ENCODE results near the gene SERPINB2.
"Not testable (repeated sequence)": the region's sequence is repeated elsewhere in the genome, so short reads cannot be mapped to it uniquely, and the experiment has no call there.

Gene SERPINB2

GRCh38 chr18:63888470-63889190 is 1.1 kb downstream of the SERPINB2 start:
- DNase-seq (ENCODE audit: low spot score), result no peak

DNA sequence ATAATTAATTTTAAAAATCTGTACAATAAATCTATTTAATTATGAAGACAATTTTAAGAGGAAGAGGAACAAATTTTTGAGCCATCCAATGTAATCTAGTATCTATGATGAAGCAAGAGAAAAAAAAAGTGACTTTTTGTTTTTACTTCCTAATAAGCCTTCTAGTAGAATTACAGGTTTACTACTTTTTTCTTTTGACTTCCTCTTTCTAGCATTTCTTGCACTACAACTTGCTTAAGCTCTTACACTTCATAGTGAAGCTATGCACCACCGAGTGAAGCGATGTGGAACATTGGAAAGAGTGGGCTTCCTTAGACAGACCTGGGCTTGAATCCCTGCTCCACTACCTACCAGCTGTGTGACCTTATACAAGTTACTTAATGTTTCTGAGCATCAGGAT is 2.1 kb downstream of the SERPINB2 start:
- DNase-seq (ENCODE audit: low spot score), result no peak

GRCh38 chr18:63890237-63890949 is 2.9 kb downstream of the SERPINB2 start:
- DNase-seq (ENCODE audit: low spot score), result no peak

GRCh38 chr18:63890950-63891304 is 3.4 kb downstream of the SERPINB2 start:
- DNase-seq (ENCODE audit: low spot score), result no peak

- DNase-seq (ENCODE audit: low spot score), result no peak
These were observed 5.1 kb downstream of the SERPINB2 start for GRCh38 chr18:63892566-63892965.

- DNase-seq (ENCODE audit: low spot score), result no peak
These were observed 6.7 kb downstream of the SERPINB2 start for GRCh38 chr18:63894106-63894772.

DNA sequence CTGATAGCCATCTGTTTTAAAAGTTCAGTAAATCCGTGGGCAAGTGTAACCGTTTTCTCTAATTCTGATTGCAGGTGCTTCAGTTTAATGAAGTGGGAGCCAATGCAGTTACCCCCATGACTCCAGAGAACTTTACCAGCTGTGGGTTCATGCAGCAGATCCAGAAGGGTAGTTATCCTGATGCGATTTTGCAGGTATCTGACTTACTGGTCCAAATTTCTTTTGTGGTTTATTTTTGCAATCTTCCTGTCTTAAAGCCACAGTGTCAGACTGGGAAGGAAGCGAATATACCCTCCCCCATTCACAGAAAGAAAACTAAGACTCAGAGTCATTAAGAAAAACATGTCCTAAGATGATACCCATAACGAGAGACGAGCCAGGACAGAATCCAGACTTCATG is 7.7 kb downstream of the SERPINB2 start:
- DNase-seq (ENCODE audit: low spot score), result no peak

DNA sequence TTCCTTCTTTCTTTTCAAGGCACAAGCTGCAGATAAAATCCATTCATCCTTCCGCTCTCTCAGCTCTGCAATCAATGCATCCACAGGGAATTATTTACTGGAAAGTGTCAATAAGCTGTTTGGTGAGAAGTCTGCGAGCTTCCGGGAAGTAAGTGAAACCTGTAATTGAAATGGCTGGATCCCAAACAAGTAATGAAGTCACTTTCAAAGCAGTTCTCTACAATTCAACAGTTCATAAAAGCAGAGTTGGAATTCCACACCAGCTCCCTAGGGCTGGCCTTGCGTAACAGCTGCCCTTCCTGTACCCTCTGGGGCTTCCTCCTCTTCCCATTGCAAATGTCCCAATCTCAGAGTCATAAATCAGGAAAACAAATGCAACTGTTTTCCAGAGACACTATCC is 9.6 kb downstream of the SERPINB2 start:
- no peak for DNase-seq (ENCODE audit: low spot score)

GRCh38 chr18:63899206-63899605 is 11.7 kb downstream of the SERPINB2 start:
- DNase-seq (ENCODE audit: low spot score), result no peak

GRCh38 chr18:63903851-63904570 is 16.5 kb downstream of the SERPINB2 start:
- no peak for DNase-seq (ENCODE audit: low spot score)

DNA sequence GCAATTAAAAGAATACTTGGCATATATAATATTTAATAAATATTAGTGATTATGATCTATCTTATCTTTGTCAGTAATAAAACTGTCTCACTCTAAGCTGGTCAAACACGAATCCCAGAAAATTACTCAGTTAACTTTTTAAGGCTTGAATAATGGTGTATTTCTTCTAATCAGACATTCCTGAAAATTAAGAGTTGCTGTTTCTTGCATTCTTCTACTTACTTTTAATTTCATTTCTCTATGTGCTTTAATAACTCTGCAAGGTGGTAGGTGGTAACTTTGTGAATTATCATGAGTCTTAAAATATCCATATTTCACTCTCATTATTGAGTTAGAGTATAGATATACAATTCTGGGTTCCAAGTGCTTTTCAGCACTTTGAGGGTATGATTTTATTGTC is 17.2 kb downstream of the SERPINB2 start:
- no peak for DNase-seq (ENCODE audit: low spot score)

- no peak for DNase-seq (ENCODE audit: low spot score)
These were observed 17.9 kb downstream of the SERPINB2 start for GRCh38 chr18:63905361-63905760.

DNA sequence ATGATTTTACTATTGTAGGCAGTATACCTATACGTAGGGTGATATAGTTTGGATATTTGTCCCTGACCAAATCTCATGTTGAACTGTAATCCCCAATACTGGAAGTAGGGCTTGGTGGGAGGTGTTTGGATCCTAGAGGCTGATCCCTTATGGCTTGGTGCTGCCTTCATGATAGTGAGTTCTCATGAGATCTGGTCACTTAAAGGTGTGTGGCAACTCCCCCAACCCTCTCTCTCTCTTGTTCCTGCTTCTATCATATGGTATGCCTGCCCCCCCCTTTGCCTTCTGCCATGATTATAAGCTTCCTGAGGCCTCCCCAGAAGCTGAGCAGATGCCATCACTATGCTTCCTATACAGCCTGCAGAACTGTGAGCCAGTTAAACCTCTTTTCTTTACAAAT is 18.6 kb downstream of the SERPINB2 start:
- DNase-seq (ENCODE audit: low spot score), result no peak

- DNase-seq (ENCODE audit: low spot score), result no peak
These were observed 20.2 kb downstream of the SERPINB2 start, which contains the start of gene SERPINB10 for GRCh38 chr18:63907664-63908063. Gene SERPINB10, plus strand, starts transcription at chr18:63907958. Its CDS starts 7,553 bp downstream, at chr18:63915511.

DNA sequence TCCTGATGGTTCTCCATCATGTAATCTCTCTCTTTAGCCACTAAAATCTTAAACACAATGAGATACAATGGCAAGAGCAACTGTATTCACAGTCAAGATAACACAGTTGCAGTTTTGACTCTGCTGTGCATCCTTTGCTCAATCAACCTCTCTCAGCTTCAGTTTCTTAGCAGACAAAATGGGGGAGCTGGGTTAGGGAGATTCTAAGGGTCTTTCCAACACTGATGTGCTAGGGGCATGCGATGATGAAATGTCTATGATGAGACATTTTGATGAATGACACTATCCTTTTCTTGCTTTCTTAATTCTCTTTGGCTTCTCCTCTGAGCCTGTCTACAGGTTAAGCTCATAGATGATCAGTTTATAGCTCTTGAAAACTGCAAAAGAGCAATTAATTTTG is 21.4 kb downstream of the SERPINB2 start:
- no peak for DNase-seq (ENCODE audit: low spot score)

DNA sequence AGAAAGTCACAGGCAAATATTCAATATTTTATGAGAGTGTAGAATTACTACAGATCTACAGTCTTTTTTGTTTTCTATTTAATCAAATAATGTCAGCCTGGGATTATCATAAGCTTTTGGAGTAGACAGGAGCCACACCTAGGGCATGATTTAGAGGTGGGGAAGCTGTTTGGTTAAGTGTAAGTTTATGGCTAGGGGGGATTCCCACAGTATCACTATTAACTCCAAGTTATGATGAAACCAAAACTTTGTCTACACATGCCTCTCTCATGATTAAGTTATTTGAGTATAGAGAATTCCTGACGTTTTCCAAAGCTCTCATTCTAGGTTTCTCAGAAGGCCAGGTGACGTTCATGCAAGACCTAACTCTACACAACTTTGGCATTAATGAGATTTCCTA is 22.4 kb downstream of the SERPINB2 start:
- no peak for DNase-seq (ENCODE audit: low spot score)

GRCh38 chr18:63917817-63918216 is 30.3 kb downstream of the SERPINB2 start:
- DNase-seq (ENCODE audit: low spot score), result no peak

- no peak for DNase-seq (ENCODE audit: low spot score)
These were observed 34.5 kb downstream of the SERPINB2 start for GRCh38 chr18:63922049-63922448.

DNA sequence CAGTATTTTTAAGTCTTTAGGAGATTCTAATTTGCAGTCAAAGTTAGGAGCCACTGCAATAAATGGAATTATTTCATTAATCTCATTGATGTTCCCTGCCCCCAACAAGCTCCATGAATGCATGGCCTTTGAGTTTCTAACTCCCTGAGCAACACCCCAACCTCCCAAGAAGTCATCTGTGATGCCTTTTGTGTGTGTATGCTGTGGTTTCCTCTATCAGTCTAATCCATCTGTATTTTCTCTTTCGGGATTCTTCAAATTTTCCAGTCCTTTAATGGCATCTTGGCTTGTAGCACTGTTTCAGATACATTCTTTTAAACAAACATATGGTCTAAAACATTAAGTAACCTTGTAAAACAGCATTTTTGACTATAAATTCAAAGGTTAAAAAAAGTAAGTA is 37.0 kb downstream of the SERPINB2 start:
- no peak for DNase-seq (ENCODE audit: low spot score)

DNA sequence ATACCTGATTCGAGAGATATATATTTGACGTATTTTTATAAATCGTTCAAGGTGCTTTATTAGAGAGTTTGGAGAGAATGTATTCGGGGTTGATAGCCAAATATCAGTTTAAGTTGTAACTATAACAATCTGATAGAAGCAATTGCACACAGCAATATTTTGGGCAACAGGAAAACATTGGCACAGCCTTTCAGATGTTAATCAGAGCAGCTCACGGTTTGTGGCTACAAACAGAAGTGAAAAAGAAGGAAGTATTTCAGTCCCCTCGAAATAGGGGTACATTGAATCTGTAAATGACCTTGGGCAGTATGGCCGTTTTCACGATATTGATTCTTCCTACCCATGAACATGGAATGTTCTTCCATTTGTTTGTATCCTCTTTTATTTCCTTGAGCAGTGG is 40.8 kb downstream of the SERPINB2 start:
- DNase-seq (ENCODE audit: low spot score), result no peak

DNA sequence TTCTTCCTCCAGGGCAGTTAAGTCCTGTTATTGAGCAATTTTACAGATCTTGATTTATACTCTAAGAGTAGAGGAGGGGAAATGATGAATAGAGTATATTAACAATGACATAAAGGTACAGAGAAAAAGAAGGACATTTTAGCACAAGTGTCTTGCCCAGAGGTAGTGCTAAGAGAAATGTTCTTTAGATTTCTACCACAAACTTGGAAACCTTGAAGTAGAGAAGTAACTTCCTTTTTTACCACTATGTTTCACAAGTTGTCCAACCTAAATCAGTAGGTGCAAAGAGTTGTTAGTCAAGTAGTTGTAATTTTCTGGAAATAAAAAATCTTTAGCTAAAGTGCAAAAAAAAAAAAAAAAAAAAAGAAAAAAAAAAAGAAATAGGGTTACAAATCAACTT is 41.9 kb downstream of the SERPINB2 start:
- DNase-seq (ENCODE audit: low spot score), result not testable (repeated sequence)

GRCh38 chr18:63930773-63931354 is 43.4 kb downstream of the SERPINB2 start:
- no peak for DNase-seq (ENCODE audit: low spot score)
